Skeletal muscle satellite cell (primary cell): ENCODE data around the gene TMEM72.

ENCODE experiments used
- H3K27me3 ChIP-seq: 2 replicates; pipeline ENCODE4 v1.7.0; 2013; ENCODE audit warnings: low read length; ENCODE audit not compliant: control insufficient read depth, insufficient read depth
- H3K36me3 ChIP-seq: 2 replicates; pipeline ENCODE4 v1.7.0; 2013; ENCODE audit warnings: mild to moderate bottlenecking, control low read depth, low read length; ENCODE audit not compliant: insufficient read depth
- H3K4me1 ChIP-seq: 2 replicates; pipeline ENCODE4 v1.7.0; 2013; ENCODE audit warnings: low read length; ENCODE audit not compliant: control insufficient read depth, insufficient read depth
- H3K4me2 ChIP-seq: 2 replicates; pipeline ENCODE4 v1.7.0; 2013; ENCODE audit warnings: mild to moderate bottlenecking, low read length
- H3K4me3 ChIP-seq: 2 replicates; pipeline ENCODE4 v1.7.0; 2013; ENCODE audit warnings: low read length
- H3K9ac ChIP-seq: 2 replicates; pipeline ENCODE4 v1.7.0; 2013; ENCODE audit warnings: mild to moderate bottlenecking, low read depth, low read length, moderate library complexity
- H3K9me3 ChIP-seq: replicated peaks from 2 replicates; pipeline ENCODE4 v1.7.0; 2013; ENCODE audit warnings: mild to moderate bottlenecking, control low read depth, low read length

Gene TMEM72

GRCh38 chr10:44929356-44930255, 18.5 kb downstream of the TMEM72 start:
- peaks cover 30% of the 10 kb centered on the region for H3K27me3 ChIP-seq
- no peaks in the 10 kb centered on the region for H3K9me3 ChIP-seq
- no peaks in the 10 kb centered on the region for H3K4me1 ChIP-seq
- H3K36me3 ChIP-seq: no peaks in the 10 kb centered on the region
- H3K4me3 ChIP-seq: no peak overlapping the region
- no peak overlapping the region for H3K4me2 ChIP-seq
- no peak overlapping the region for H3K9ac ChIP-seq

GRCh38 chr10:44930904-44931620, 19.9 kb downstream of the TMEM72 start:
- no peaks in the 10 kb centered on the region for H3K36me3 ChIP-seq
- no peak overlapping the region for H3K4me2 ChIP-seq
- H3K4me3 ChIP-seq: no peak overlapping the region
- peaks cover 5% of the 10 kb centered on the region for H3K4me1 ChIP-seq
- peaks cover 29% of the 10 kb centered on the region for H3K27me3 ChIP-seq
- no peaks in the 10 kb centered on the region for H3K9me3 ChIP-seq
- H3K9ac ChIP-seq: no peak overlapping the region

DNA sequence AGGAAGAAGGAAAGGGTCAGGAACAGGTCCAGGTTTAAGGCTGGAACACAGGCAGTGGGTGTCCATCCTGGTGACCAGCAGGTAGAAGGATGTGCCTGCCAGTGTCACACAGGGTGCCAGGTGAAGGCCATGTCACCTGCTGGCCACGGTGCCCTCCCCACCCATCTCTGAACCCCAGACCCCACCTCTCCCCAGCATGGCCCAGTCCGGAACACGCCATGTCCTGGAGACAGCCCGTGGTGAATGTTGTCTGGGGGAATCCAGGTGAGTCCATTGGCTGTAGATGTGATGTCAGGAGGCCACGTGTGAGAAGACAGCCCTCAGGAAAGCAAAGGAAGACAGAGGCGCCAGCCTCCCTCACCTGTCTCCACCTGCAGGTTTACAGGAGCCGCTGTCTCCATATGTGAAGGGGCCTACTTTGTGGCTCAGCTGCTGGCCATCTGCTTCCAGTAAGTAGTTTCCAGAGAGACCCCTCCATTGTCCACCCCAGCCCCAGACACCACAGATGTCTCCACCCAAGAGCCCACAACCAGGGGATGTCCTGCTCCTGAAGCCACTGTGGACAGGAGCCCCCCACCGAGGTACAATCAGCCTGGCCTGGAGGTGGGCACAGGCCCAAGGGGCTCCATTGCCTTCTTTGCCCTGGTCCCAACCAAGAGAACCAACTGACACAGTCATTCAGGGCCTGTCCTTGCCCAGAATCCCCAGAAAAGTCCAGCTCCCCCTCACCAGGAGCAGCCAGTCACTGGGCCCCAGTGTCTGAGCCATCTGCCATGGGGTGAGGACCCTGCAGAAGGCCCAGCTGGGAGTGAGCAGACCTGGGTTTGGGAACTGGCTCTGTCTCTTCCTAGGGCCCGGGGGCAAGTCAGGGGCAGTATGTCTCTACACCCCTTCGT, 20.7 kb downstream of the TMEM72 start:
- Histone ChIP-seq H3K4me1 (peaks cover 5% of the 10 kb centered on the region), H3K36me3 (no peaks in the 10 kb centered on the region), H3K4me2 (no peak overlapping the region), H3K9me3 (no peaks in the 10 kb centered on the region), H3K9ac (no peak overlapping the region), H3K4me3 (no peak overlapping the region), H3K27me3 (peaks cover 25% of the 10 kb centered on the region)

GRCh38 chr10:44932517-44933450, 21.6 kb downstream of the TMEM72 start:
- H3K4me3 ChIP-seq: no peak overlapping the region
- peaks cover 18% of the 10 kb centered on the region for H3K27me3 ChIP-seq
- no peak overlapping the region for H3K9ac ChIP-seq
- H3K9me3 ChIP-seq: no peaks in the 10 kb centered on the region
- H3K36me3 ChIP-seq: no peaks in the 10 kb centered on the region
- no peak overlapping the region for H3K4me2 ChIP-seq
- H3K4me1 ChIP-seq: peaks cover 5% of the 10 kb centered on the region

- Histone ChIP-seq H3K4me3 (no peak overlapping the region), H3K9ac (no peak overlapping the region), H3K4me2 (no peak overlapping the region), H3K4me1 (peaks cover 5% of the 10 kb centered on the region), H3K36me3 (no peaks in the 10 kb centered on the region), H3K9me3 (no peaks in the 10 kb centered on the region), H3K27me3 (peaks cover 15% of the 10 kb centered on the region)
Observed at GRCh38 chr10:44933451-44934321, 22.5 kb downstream of the TMEM72 start.

DNA sequence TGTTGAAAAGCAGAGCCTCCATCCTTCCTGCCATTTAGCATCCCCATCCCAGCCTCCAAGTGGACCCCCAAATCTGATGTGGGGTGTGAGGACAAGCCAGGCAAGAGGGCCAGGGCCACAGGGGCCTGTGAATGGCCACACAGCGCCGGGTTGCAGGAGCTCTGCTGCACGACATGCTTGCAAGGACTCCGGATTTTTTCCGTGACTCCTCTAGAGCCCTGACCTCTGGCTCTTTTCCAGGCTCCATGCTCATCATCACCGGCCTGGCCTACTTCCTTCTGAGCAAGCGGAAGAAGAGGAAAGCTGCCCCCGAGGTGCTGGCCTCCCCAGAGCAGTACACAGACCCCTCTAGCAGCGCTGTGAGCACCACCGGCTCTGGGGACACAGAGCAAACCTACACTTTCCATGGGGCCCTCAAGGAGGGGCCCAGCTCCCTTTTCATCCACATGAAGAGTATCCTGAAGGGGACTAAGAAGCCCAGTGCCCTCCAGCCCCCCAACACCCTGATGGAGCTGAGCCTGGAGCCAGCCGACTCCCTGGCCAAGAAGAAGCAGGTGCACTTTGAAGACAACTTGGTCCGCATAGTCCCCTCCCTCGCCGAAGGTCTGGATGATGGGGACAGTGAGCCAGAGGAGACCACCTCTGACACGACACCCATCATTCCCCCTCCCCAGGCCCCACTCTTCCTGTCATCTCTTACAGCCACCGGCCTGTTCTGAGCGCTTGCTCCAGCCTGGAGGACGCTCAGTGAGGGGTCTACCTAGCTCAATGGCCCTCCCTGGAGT, 23.5 kb downstream of the TMEM72 start:
- Histone ChIP-seq H3K4me2 (no peak overlapping the region), H3K4me1 (peaks cover 5% of the 10 kb centered on the region), H3K36me3 (no peaks in the 10 kb centered on the region), H3K4me3 (no peak overlapping the region), H3K9me3 (no peaks in the 10 kb centered on the region), H3K9ac (no peak overlapping the region), H3K27me3 (peaks cover 6% of the 10 kb centered on the region)

DNA sequence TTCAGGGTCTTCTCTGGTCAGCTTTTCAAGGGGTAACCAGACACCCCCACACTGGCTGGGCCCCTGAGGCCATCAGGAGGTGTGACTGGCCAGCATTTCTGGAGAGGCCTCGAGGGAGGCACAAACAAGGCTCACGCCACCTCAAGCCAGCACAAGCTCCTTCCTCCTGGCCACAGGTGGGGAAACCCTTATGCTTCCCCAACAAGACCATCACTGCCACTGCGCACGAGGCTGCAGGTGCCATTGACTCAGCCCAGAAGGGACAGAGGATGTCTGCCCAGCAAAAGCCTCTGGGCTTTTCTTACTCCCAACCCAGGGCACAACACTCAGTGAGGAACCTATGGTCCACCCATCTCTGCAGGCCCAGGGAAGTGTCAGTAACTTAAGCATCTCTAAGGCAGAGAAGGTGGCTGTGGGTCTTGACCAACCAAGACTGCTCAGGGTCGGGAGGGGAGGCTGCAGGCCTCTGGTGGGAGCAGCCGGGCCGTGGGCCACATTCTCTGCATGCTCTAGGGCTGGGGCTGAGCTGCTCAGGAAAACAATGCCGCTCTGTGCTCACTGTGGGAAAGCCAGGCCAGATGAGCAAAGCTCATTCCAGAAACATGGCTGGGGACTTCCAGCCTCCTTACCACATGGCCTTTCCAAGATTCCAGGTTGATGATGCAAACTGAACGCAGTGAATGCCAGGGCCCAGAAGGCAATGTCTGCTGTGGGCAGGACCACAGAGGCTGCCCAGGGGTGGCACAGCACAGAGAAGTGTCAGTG, 24.2 kb downstream of the TMEM72 start:
- no peak overlapping the region for H3K4me3 ChIP-seq
- H3K9ac ChIP-seq: no peak overlapping the region
- no peaks in the 10 kb centered on the region for H3K9me3 ChIP-seq
- H3K4me2 ChIP-seq: no peak overlapping the region
- H3K36me3 ChIP-seq: no peaks in the 10 kb centered on the region
- no peaks in the 10 kb centered on the region for H3K27me3 ChIP-seq
- peaks cover 5% of the 10 kb centered on the region for H3K4me1 ChIP-seq

DNA sequence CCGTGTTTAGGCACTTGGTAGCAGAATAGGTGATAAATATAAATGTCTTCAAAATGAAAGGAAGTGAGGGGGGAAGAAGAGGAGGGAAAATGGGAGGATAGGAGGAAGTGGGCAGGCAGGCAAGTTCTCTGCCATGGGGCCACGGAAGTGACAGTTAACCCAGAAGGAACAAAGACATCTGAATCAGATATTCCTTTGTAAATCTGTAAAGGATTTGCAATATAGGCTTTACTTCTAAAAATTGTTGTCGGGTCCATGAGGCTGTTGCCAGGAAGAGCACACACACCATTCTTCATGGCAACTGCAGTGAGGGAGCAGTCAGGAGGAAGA, 24.8 kb downstream of the TMEM72 start:
- H3K36me3 ChIP-seq: no peaks in the 10 kb centered on the region
- H3K9ac ChIP-seq: no peak overlapping the region
- no peaks in the 10 kb centered on the region for H3K27me3 ChIP-seq
- no peak overlapping the region for H3K4me2 ChIP-seq
- H3K9me3 ChIP-seq: no peaks in the 10 kb centered on the region
- no peak overlapping the region for H3K4me3 ChIP-seq
- H3K4me1 ChIP-seq: peaks cover 5% of the 10 kb centered on the region

DNA sequence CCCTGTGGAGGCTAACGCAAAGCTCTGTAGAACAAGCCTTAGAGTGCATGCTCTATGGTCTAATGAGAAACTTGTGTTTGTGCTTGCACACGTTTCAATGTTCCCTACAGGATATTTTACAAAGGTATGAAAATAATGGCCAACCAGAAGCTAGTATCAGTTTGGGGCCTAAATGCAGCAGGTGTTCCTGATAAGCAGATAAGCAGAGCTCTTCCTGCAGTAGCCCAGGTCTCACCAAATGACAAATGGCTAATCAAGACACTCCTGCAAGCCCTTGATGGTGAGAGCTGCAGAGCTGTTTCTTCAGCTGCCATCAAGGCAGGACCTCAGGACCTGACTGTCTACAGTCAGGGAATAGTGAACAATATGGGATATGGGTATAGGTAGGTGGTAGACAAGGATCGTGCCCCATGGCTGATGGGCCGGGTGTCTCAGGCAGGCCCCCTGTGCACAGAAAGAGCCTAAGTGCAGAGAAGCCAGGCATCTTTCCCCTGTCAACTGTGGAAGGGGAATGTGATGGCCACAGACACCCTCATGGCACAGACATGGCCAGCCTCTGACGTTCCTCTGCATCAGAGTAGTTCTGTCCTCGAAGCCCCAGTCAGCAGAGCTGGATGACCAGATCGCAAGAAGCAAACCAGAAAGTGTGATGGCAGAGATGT, 25.3 kb downstream of the TMEM72 start:
- H3K36me3 ChIP-seq: no peaks in the 10 kb centered on the region
- H3K27me3 ChIP-seq: no peaks in the 10 kb centered on the region
- H3K4me1 ChIP-seq: peaks cover 5% of the 10 kb centered on the region
- H3K9me3 ChIP-seq: no peaks in the 10 kb centered on the region
- no peak overlapping the region for H3K9ac ChIP-seq
- H3K4me2 ChIP-seq: no peak overlapping the region
- no peak overlapping the region for H3K4me3 ChIP-seq
